Measurements from ENCODE around the gene MAMDC4.

MAMDC4 gene

GRCh38 chr9:136857166-136857565, 5.0 kb downstream of the MAMDC4 start:
- Histone ChIP-seq H3K9me3 (ENCODE audit: control insufficient read depth, low read depth, low read length) (no peaks in the 10 kb centered on the region), H3K4me1 (ENCODE audit: control insufficient read depth, low read depth, low read length) (no peaks in the 10 kb centered on the region), H3K27me3 (ENCODE audit: control insufficient read depth, insufficient read depth, low read length) (no peaks in the 10 kb centered on the region), H3K9ac (ENCODE audit: low read length) (no peak overlapping the region), H3K4me3 (ENCODE audit: low read length) (no peak overlapping the region), H3K36me3 (ENCODE audit: control insufficient read depth, low read depth, low read length) (peaks cover 15% of the 10 kb centered on the region), H3K27ac (ENCODE audit: low read length) (no peak overlapping the region)

GRCh38 chr9:136857581-136858412, 5.7 kb downstream of the MAMDC4 start:
- Histone ChIP-seq H3K27ac (ENCODE audit: low read length) (no peak overlapping the region), H3K9ac (ENCODE audit: low read length) (no peak overlapping the region), H3K9me3 (ENCODE audit: control insufficient read depth, low read depth, low read length) (no peaks in the 10 kb centered on the region), H3K4me3 (ENCODE audit: low read length) (no peak overlapping the region), H3K4me1 (ENCODE audit: control insufficient read depth, low read depth, low read length) (no peaks in the 10 kb centered on the region), H3K36me3 (ENCODE audit: control insufficient read depth, low read depth, low read length) (peaks cover 22% of the 10 kb centered on the region), H3K27me3 (ENCODE audit: control insufficient read depth, insufficient read depth, low read length) (no peaks in the 10 kb centered on the region)

GRCh38 chr9:136858452-136858843, 6.3 kb downstream of the MAMDC4 start:
- Histone ChIP-seq H3K27me3 (ENCODE audit: control insufficient read depth, insufficient read depth, low read length) (no peaks in the 10 kb centered on the region), H3K36me3 (ENCODE audit: control insufficient read depth, low read depth, low read length) (peaks cover 28% of the 10 kb centered on the region), H3K9ac (ENCODE audit: low read length) (no peak overlapping the region), H3K9me3 (ENCODE audit: control insufficient read depth, low read depth, low read length) (no peaks in the 10 kb centered on the region), H3K4me1 (ENCODE audit: control insufficient read depth, low read depth, low read length) (no peaks in the 10 kb centered on the region), H3K4me3 (ENCODE audit: low read length) (no peak overlapping the region), H3K27ac (ENCODE audit: low read length) (no peak overlapping the region)

- no peaks in the 10 kb centered on the region for H3K27me3 ChIP-seq (ENCODE audit: control insufficient read depth, insufficient read depth, low read length)
- no peaks in the 10 kb centered on the region for H3K4me1 ChIP-seq (ENCODE audit: control insufficient read depth, low read depth, low read length)
- H3K36me3 ChIP-seq (ENCODE audit: control insufficient read depth, low read depth, low read length), result peaks cover 35% of the 10 kb centered on the region
- H3K4me3 ChIP-seq (ENCODE audit: low read length), result no peak overlapping the region
- no peak overlapping the region for H3K9ac ChIP-seq (ENCODE audit: low read length)
- no peaks in the 10 kb centered on the region for H3K9me3 ChIP-seq (ENCODE audit: control insufficient read depth, low read depth, low read length)
- no peak overlapping the region for H3K27ac ChIP-seq (ENCODE audit: low read length)
Observed at GRCh38 chr9:136858844-136859757, 7.0 kb downstream of the MAMDC4 start.

- H3K4me3 ChIP-seq (ENCODE audit: low read length), result no peak overlapping the region
- H3K27ac ChIP-seq (ENCODE audit: low read length), result no peak overlapping the region
- H3K36me3 ChIP-seq (ENCODE audit: control insufficient read depth, low read depth, low read length), result peaks cover 37% of the 10 kb centered on the region
- H3K4me1 ChIP-seq (ENCODE audit: control insufficient read depth, low read depth, low read length), result peaks cover 4% of the 10 kb centered on the region
- no peaks in the 10 kb centered on the region for H3K9me3 ChIP-seq (ENCODE audit: control insufficient read depth, low read depth, low read length)
- H3K9ac ChIP-seq (ENCODE audit: low read length), result no peak overlapping the region
- H3K27me3 ChIP-seq (ENCODE audit: control insufficient read depth, insufficient read depth, low read length), result no peaks in the 10 kb centered on the region
Observed at GRCh38 chr9:136860529-136860928, 8.4 kb downstream of the MAMDC4 start.

GRCh38 chr9:136860933-136861873, 9.1 kb downstream of the MAMDC4 start:
- H3K27me3 ChIP-seq (ENCODE audit: control insufficient read depth, insufficient read depth, low read length), result no peaks in the 10 kb centered on the region
- peaks cover 37% of the 10 kb centered on the region for H3K36me3 ChIP-seq (ENCODE audit: control insufficient read depth, low read depth, low read length)
- H3K9me3 ChIP-seq (ENCODE audit: control insufficient read depth, low read depth, low read length), result no peaks in the 10 kb centered on the region
- H3K27ac ChIP-seq (ENCODE audit: low read length), result no peak overlapping the region
- H3K4me1 ChIP-seq (ENCODE audit: control insufficient read depth, low read depth, low read length), result peaks cover 4% of the 10 kb centered on the region
- H3K9ac ChIP-seq (ENCODE audit: low read length), result no peak overlapping the region
- H3K4me3 ChIP-seq (ENCODE audit: low read length), result no peak overlapping the region

GRCh38 chr9:136861874-136862457, 9.8 kb downstream of the MAMDC4 start:
- Histone ChIP-seq H3K27ac (ENCODE audit: low read length) (no peak overlapping the region), H3K9me3 (ENCODE audit: control insufficient read depth, low read depth, low read length) (no peaks in the 10 kb centered on the region), H3K36me3 (ENCODE audit: control insufficient read depth, low read depth, low read length) (peaks cover 37% of the 10 kb centered on the region), H3K4me3 (ENCODE audit: low read length) (no peak overlapping the region), H3K4me1 (ENCODE audit: control insufficient read depth, low read depth, low read length) (peaks cover 4% of the 10 kb centered on the region), H3K27me3 (ENCODE audit: control insufficient read depth, insufficient read depth, low read length) (no peaks in the 10 kb centered on the region), H3K9ac (ENCODE audit: low read length) (no peak overlapping the region)

GRCh38 chr9:136862849-136863622, 10.9 kb downstream of the MAMDC4 start:
- Histone ChIP-seq H3K27me3 (ENCODE audit: control insufficient read depth, insufficient read depth, low read length) (no peaks in the 10 kb centered on the region), H3K9me3 (ENCODE audit: control insufficient read depth, low read depth, low read length) (no peaks in the 10 kb centered on the region), H3K4me3 (ENCODE audit: low read length) (no peak overlapping the region), H3K4me1 (ENCODE audit: control insufficient read depth, low read depth, low read length) (peaks cover 4% of the 10 kb centered on the region), H3K27ac (ENCODE audit: low read length) (no peak overlapping the region), H3K36me3 (ENCODE audit: control insufficient read depth, low read depth, low read length) (peaks cover 37% of the 10 kb centered on the region), H3K9ac (ENCODE audit: low read length) (no peak overlapping the region)

GRCh38 chr9:136863623-136864273, 11.6 kb downstream of the MAMDC4 start:
- Histone ChIP-seq H3K4me1 (ENCODE audit: control insufficient read depth, low read depth, low read length) (peaks cover 4% of the 10 kb centered on the region), H3K36me3 (ENCODE audit: control insufficient read depth, low read depth, low read length) (peaks cover 37% of the 10 kb centered on the region), H3K27me3 (ENCODE audit: control insufficient read depth, insufficient read depth, low read length) (no peaks in the 10 kb centered on the region), H3K9ac (ENCODE audit: low read length) (no peak overlapping the region), H3K4me3 (ENCODE audit: low read length) (no peak overlapping the region), H3K27ac (ENCODE audit: low read length) (no peak overlapping the region), H3K9me3 (ENCODE audit: control insufficient read depth, low read depth, low read length) (no peaks in the 10 kb centered on the region)
